SK-N-SH (cell line): Measurements from ENCODE around the gene TMEM266. TPM values are rescaled to one million over a fixed set of nuclear protein-coding genes. Genes with fewer than 3 reads are reported as not detected.

Source experiments
- CTCF ChIA-PET: fragments of 300-600, 350-600 bp; formaldehyde crosslinking; extraction: SDS; loops from one replicate; lab custom pipeline; 2021; lab: Yijun Ruan, JAX
- POLR2A ChIA-PET: fragments of 350-600 bp; sonication (Branson Sonifier 250); formaldehyde crosslinking; extraction: SDS; loops from one replicate; lab custom pipeline; 2020; ENCODE audit warnings: antibody characterized with exemption, inconsistent platforms; lab: Yijun Ruan, JAX
- DNase-seq: peaks from one replicate; pipeline ENCODE4 v3.0.0; 2012
- H2AFZ ChIP-seq: fragments of 200-600 bp; sonication (generic); 2 replicates; pipeline ENCODE4 v1.8.1; 2016; ENCODE audit warnings: antibody characterized with exemption, mild to moderate bottlenecking, low read depth
- H3F3A ChIP-seq: fragments of 200-600 bp; sonication (generic); replicated peaks from 2 replicates; pipeline ENCODE3; 2016; ENCODE audit warnings: antibody characterized with exemption, mild to moderate bottlenecking; ENCODE audit not compliant: insufficient read depth
- H3K27ac ChIP-seq, 2 experiments: fragments of 200-500 bp in 1 of 2; fragments of 200-600 bp in 1 of 2; sonication (Bioruptor generic) in 1 of 2; sonication (generic), shearing (Covaris generic) in 1 of 2; 2 replicates each; pipeline versions ENCODE4 v1.5.1 to v1.6.1; 2014 to 2016; ENCODE audit warnings: low read depth in 2 of 2, inconsistent platforms in 1 of 2, low read length in 1 of 2, mild to moderate bottlenecking in 1 of 2, mixed read lengths in 1 of 2
- H3K27me3 ChIP-seq: fragments of 200-600 bp; sonication (generic), shearing (Covaris generic); 2 replicates; pipeline ENCODE4 v1.6.1; 2016; ENCODE audit warnings: mixed run types; ENCODE audit not compliant: insufficient read depth
- H3K36me3 ChIP-seq, 2 experiments: fragments of 200-500 bp in 1 of 2; fragments of 200-600 bp in 1 of 2; sonication (Bioruptor generic) in 1 of 2; sonication (generic) in 1 of 2; replicated peaks in 1 of 2; 2 replicates each; pipeline versions ENCODE3 to v1.5.1; 2014 to 2016; ENCODE audit warnings: low read length in 1 of 2, mild to moderate bottlenecking in 1 of 2; ENCODE audit not compliant: insufficient read depth in 2 of 2, control insufficient read depth in 1 of 2
- H3K4me1 ChIP-seq, 2 experiments: fragments of 200-500 bp in 1 of 2; fragments of 200-600 bp in 1 of 2; sonication (Bioruptor generic) in 1 of 2; sonication (generic), shearing (Covaris generic) in 1 of 2; 2 replicates each; pipeline versions ENCODE4 v1.5.1 to v1.6.1; 2014 to 2016; ENCODE audit warnings: low read depth in 1 of 2, low read length in 1 of 2, mixed run types in 1 of 2; ENCODE audit not compliant: insufficient read depth in 2 of 2, control insufficient read depth in 1 of 2
- H3K4me2 ChIP-seq: fragments of 200-600 bp; sonication (generic), shearing (Covaris generic); 2 replicates; pipeline ENCODE4 v1.6.1; 2017; ENCODE audit warnings: mixed run types
- H3K4me3 ChIP-seq, 2 experiments: fragments of 200-500 bp in 1 of 2; fragments of 200-600 bp in 1 of 2; sonication (Bioruptor generic) in 1 of 2; sonication (generic), shearing (Covaris generic) in 1 of 2; 2 replicates each; pipeline versions ENCODE4 v1.5.1 to v1.8.1; 2014 to 2016; ENCODE audit warnings: low read depth in 2 of 2, inconsistent platforms in 1 of 2, low read length in 1 of 2, mild to moderate bottlenecking in 1 of 2, mixed read lengths in 1 of 2, moderate library complexity in 1 of 2
- H3K79me2 ChIP-seq: fragments of 200-600 bp; sonication (generic); 2 replicates; pipeline ENCODE4 v1.8.1; 2017; ENCODE audit warnings: mild to moderate bottlenecking; ENCODE audit not compliant: insufficient read depth
- H3K9ac ChIP-seq: fragments of 200-600 bp; sonication (generic); 2 replicates; pipeline ENCODE4 v1.6.1; 2017; ENCODE audit warnings: mixed run types
- H3K9me2 ChIP-seq: fragments of 200-600 bp; sonication (generic); 2 replicates; pipeline ENCODE4 v1.6.1; 2017; ENCODE audit warnings: mixed run types
- H3K9me3 ChIP-seq: fragments of 200-600 bp; sonication (generic); 2 replicates; pipeline ENCODE4 v1.6.1; 2017; ENCODE audit warnings: mixed run types, mild to moderate bottlenecking, moderate library complexity
- H4K20me1 ChIP-seq: fragments of 200-600 bp; sonication (generic); 2 replicates; pipeline ENCODE4 v1.6.1; 2017; ENCODE audit warnings: mild to moderate bottlenecking, mixed run types; ENCODE audit not compliant: insufficient read depth
- EZH2phosphoT487 ChIP-seq: fragments of 200-600 bp; sonication (generic); IDR thresholded peaks from 2 replicates; pipeline ENCODE4 v1.6.1; 2017; ENCODE audit warnings: low read depth, mixed run types, mild to moderate bottlenecking, antibody characterized with exemption, moderate library complexity, borderline replicate concordance
- FOSL2 ChIP-seq: IDR thresholded peaks from 2 replicates; pipeline ENCODE4 v1.4.0; 2012; ENCODE audit warnings: low read depth, mild to moderate bottlenecking, moderate library complexity, borderline replicate concordance
- MXI1 ChIP-seq: IDR thresholded peaks from 2 replicates; pipeline ENCODE4 v1.6.1; 2012; ENCODE audit warnings: mild to moderate bottlenecking, low read depth, low read length, improper control_type of control experiment
- RFX5 ChIP-seq: IDR thresholded peaks from 2 replicates; pipeline ENCODE4 v1.6.1; 2012; ENCODE audit warnings: mild to moderate bottlenecking, improper control_type of control experiment, low read length
- TCF12 ChIP-seq: IDR thresholded peaks from 2 replicates; pipeline ENCODE4 v1.4.0; 2012
- TEAD4 ChIP-seq: IDR thresholded peaks from 2 replicates; pipeline ENCODE4 v1.4.0; 2012; ENCODE audit warnings: mild to moderate bottlenecking, borderline replicate concordance; ENCODE audit not compliant: insufficient read depth
- WGBS: methylation state at CpG from one replicate; pipeline ENCODE4 v1.1.6; 2017; ENCODE audit warnings: low lambda C conversion rate; 5-methylcytosine and 5-hydroxymethylcytosine counted together
- polyA plus RNA-seq, 3 experiments: library from polyadenylated mRNA; depleted of rRNA; stranded (reverse); fragments of >200 nt; gene quantifications; 2 replicates each; pipeline ENCODE4 v1.2.3, GENCODE V29; 2012
- TF ChIP-seq, protein P1 (sequence below): fragments of 200-600 bp; sonication (generic); IDR thresholded peaks from 2 replicates; pipeline ENCODE4 v1.6.1; 2017; ENCODE audit warnings: antibody characterized with exemption, mild to moderate bottlenecking, moderate library complexity
- TF ChIP-seq, protein P2 (sequence below): IDR thresholded peaks from 2 replicates; pipeline ENCODE4; 2012
- TF ChIP-seq, protein P3 (sequence below): fragments of 150-350 bp; IDR thresholded peaks from 2 replicates; pipeline ENCODE4 v1.6.1; 2016; ENCODE audit warnings: mild to moderate bottlenecking, low read depth, low read length
- TF ChIP-seq, protein P4 (sequence below): IDR thresholded peaks from 2 replicates; pipeline ENCODE4 v1.6.1; 2012; ENCODE audit warnings: mild to moderate bottlenecking, low read depth, low read length, moderate library complexity
- TF ChIP-seq, protein P5 (sequence below): IDR thresholded peaks from 2 replicates; pipeline ENCODE4 v1.4.0; 2012; ENCODE audit warnings: low read depth
- TF ChIP-seq, protein P6 (sequence below): fragments of 150-350 bp; IDR thresholded peaks from 2 replicates; pipeline ENCODE4 v1.6.1; 2017; ENCODE audit warnings: antibody characterized with exemption, low read length, low read depth, borderline replicate concordance

The TMEM266 gene
- polyA plus RNA-seq, 1 of the 3 experiments (the other 2 are of a cell fraction), result 0.07 TPM

DNA sequence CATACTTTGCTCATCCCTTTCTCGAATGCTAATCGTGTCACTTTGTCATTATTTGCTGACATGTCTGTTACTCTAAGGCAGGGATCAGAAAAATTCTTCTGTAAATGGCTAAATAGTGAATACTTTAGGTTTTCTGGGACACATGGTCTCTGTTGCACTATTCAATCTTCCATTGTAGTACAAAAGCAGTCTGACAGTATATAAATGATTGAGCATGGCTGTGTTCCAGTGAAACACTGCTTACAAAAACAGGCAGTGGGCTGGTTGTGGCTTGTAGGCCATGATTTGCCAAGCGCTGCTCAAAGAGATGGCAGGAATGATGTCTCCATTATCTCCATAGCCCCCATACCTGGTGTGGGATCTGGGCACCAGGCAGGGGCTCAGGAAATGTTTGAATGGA, 45.6 kb downstream of the TMEM266 start (continued):
- no peak for TF ChIP-seq MXI1

DNA sequence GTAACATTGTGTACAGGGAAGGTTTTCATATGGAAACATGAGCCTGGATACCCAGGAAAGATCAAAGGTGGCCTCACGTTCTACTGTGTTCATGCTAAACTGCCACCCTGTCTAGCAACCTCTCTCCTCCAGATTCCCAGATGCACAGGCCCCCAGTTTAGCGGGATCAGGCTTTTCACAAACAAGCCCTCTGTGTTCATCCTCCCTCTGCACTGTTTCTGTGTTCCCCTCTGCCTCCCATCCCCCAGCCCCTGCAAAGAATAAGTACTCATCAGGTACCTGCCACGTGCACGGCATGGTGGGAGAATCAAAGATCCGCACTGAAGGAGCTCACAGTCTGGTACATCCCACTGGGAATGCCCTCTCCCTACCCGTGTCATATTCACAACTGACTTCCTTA, 46.1 kb downstream of the TMEM266 start:
- no peak overlapping the region for H3K4me2 ChIP-seq
- POLR2A ChIA-PET, result interaction anchor here (0.6 kb wide), 1 partner anchor 591 kb away, joined by 3 read pairs; no protein-coding TSS in a partner anchor
- TF ChIP-seq FOSL2, result no peak
- TF ChIP-seq, protein P1, sequence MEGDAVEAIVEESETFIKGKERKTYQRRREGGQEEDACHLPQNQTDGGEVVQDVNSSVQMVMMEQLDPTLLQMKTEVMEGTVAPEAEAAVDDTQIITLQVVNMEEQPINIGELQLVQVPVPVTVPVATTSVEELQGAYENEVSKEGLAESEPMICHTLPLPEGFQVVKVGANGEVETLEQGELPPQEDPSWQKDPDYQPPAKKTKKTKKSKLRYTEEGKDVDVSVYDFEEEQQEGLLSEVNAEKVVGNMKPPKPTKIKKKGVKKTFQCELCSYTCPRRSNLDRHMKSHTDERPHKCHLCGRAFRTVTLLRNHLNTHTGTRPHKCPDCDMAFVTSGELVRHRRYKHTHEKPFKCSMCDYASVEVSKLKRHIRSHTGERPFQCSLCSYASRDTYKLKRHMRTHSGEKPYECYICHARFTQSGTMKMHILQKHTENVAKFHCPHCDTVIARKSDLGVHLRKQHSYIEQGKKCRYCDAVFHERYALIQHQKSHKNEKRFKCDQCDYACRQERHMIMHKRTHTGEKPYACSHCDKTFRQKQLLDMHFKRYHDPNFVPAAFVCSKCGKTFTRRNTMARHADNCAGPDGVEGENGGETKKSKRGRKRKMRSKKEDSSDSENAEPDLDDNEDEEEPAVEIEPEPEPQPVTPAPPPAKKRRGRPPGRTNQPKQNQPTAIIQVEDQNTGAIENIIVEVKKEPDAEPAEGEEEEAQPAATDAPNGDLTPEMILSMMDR, result no peak
- TF ChIP-seq, protein P2, sequence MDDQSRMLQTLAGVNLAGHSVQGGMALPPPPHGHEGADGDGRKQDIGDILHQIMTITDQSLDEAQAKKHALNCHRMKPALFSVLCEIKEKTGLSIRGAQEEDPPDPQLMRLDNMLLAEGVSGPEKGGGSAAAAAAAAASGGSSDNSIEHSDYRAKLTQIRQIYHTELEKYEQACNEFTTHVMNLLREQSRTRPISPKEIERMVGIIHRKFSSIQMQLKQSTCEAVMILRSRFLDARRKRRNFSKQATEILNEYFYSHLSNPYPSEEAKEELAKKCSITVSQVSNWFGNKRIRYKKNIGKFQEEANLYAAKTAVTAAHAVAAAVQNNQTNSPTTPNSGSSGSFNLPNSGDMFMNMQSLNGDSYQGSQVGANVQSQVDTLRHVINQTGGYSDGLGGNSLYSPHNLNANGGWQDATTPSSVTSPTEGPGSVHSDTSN, result no peak
- TF ChIP-seq, protein P3, sequence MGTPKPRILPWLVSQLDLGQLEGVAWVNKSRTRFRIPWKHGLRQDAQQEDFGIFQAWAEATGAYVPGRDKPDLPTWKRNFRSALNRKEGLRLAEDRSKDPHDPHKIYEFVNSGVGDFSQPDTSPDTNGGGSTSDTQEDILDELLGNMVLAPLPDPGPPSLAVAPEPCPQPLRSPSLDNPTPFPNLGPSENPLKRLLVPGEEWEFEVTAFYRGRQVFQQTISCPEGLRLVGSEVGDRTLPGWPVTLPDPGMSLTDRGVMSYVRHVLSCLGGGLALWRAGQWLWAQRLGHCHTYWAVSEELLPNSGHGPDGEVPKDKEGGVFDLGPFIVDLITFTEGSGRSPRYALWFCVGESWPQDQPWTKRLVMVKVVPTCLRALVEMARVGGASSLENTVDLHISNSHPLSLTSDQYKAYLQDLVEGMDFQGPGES, result no peak
- TF ChIP-seq, all 33 proteins: peak for 0
- H3K4me1 ChIP-seq, result no peaks in the 10 kb centered on the region
- no peaks in the 10 kb centered on the region for H3K79me2 ChIP-seq
- H3K36me3 ChIP-seq, result no peaks in the 10 kb centered on the region
- H3F3A ChIP-seq, result no peaks in the 10 kb centered on the region
- no peak overlapping the region for H2AFZ ChIP-seq
- CTCF ChIA-PET, result interaction anchor here (1.1 kb wide), 1 partner anchor 46 kb away, joined by 3 read pairs; the partner anchor contains the start of gene TMEM266
- H3K9me3 ChIP-seq, result no peaks in the 10 kb centered on the region
- H4K20me1 ChIP-seq, result no peaks in the 10 kb centered on the region
- no peak overlapping the region for H3K27ac ChIP-seq
- H3K9me2 ChIP-seq, result no peaks in the 10 kb centered on the region
- no peak for DNase-seq
- WGBS, result 70% methylated on average over 6 of the region's 6 CpGs
- H3K9ac ChIP-seq, result no peak overlapping the region
- H3K4me3 ChIP-seq, result no peak overlapping the region
- no peaks in the 10 kb centered on the region for H3K27me3 ChIP-seq

DNA sequence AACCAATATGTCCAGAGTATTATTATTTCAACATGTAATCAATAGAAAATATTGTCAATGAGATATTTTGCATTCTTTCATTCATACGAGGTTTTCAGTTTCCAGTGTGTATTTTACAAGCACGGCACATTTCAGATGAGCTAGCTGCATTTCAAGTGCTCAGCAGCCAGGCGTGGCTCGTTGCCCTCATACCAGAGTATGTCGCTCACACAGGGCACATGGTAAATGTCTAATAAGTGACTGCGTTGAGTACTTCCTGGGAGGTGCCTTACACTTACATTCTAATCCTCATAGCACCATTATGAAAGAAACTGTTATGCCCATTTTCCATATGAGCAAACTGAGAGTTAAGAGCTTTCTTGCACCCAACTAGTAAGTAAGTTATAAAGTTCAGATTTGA, 47.4 kb downstream of the TMEM266 start:
- POLR2A ChIA-PET, result no interaction called here
- H3K36me3 ChIP-seq, result no peaks in the 10 kb centered on the region
- no peaks in the 10 kb centered on the region for H3K4me1 ChIP-seq
- H3K27ac ChIP-seq, result no peak overlapping the region
- H3K9ac ChIP-seq, result no peak overlapping the region
- no peak overlapping the region for H3K4me2 ChIP-seq
- H3K4me3 ChIP-seq, result no peak overlapping the region
- H3K9me2 ChIP-seq, result no peaks in the 10 kb centered on the region
- DNase-seq, result no peak
- no peaks in the 10 kb centered on the region for H3F3A ChIP-seq
- H4K20me1 ChIP-seq, result no peaks in the 10 kb centered on the region
- no peaks in the 10 kb centered on the region for H3K79me2 ChIP-seq
- no peaks in the 10 kb centered on the region for H3K27me3 ChIP-seq
- CTCF ChIA-PET, result interaction anchor here (1.0 to 1.1 kb wide), 2 partner anchors 27 to 48 kb away, joined by 3 read pairs; partner anchors contain the start of gene TMEM266
- H2AFZ ChIP-seq, result no peak overlapping the region
- no peaks in the 10 kb centered on the region for H3K9me3 ChIP-seq
- 45% methylated on average over 6 of the region's 6 CpGs for WGBS
- TF ChIP-seq, protein P1, result no peak
- TF ChIP-seq, protein P4, sequence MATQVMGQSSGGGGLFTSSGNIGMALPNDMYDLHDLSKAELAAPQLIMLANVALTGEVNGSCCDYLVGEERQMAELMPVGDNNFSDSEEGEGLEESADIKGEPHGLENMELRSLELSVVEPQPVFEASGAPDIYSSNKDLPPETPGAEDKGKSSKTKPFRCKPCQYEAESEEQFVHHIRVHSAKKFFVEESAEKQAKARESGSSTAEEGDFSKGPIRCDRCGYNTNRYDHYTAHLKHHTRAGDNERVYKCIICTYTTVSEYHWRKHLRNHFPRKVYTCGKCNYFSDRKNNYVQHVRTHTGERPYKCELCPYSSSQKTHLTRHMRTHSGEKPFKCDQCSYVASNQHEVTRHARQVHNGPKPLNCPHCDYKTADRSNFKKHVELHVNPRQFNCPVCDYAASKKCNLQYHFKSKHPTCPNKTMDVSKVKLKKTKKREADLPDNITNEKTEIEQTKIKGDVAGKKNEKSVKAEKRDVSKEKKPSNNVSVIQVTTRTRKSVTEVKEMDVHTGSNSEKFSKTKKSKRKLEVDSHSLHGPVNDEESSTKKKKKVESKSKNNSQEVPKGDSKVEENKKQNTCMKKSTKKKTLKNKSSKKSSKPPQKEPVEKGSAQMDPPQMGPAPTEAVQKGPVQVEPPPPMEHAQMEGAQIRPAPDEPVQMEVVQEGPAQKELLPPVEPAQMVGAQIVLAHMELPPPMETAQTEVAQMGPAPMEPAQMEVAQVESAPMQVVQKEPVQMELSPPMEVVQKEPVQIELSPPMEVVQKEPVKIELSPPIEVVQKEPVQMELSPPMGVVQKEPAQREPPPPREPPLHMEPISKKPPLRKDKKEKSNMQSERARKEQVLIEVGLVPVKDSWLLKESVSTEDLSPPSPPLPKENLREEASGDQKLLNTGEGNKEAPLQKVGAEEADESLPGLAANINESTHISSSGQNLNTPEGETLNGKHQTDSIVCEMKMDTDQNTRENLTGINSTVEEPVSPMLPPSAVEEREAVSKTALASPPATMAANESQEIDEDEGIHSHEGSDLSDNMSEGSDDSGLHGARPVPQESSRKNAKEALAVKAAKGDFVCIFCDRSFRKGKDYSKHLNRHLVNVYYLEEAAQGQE, result no peak
- TF ChIP-seq, protein P5, sequence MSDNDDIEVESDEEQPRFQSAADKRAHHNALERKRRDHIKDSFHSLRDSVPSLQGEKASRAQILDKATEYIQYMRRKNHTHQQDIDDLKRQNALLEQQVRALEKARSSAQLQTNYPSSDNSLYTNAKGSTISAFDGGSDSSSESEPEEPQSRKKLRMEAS, result no peak
- TF ChIP-seq TEAD4, result no peak
- no peak for TF ChIP-seq RFX5
- no peak for TF ChIP-seq TCF12
- TF ChIP-seq, protein P6, sequence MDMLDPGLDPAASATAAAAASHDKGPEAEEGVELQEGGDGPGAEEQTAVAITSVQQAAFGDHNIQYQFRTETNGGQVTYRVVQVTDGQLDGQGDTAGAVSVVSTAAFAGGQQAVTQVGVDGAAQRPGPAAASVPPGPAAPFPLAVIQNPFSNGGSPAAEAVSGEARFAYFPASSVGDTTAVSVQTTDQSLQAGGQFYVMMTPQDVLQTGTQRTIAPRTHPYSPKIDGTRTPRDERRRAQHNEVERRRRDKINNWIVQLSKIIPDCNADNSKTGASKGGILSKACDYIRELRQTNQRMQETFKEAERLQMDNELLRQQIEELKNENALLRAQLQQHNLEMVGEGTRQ, result no peak
- no peak for TF ChIP-seq EZH2phosphoT487
